ENCODE results near the gene PMM1.

DNA sequence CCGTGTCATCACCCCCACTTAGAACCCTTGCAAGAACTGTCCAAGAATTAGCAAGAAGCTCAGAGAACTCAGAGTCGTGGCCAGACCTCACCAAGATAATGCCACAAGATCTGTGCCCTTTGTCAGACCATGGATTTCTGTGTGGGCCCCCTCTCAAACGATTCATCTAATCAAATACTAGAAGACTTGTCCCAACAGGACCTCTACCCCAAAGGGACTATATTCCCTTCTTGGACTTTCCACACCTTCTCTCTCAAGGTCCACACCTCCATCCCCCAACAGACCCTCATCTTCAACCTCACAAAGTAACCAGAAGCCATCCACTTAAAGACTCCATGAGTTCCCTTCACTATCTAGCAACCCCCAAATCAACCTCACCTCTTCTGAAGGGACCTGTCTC is 48.2 kb downstream of the PMM1 start:
- TF ChIP-seq, protein P1, sequence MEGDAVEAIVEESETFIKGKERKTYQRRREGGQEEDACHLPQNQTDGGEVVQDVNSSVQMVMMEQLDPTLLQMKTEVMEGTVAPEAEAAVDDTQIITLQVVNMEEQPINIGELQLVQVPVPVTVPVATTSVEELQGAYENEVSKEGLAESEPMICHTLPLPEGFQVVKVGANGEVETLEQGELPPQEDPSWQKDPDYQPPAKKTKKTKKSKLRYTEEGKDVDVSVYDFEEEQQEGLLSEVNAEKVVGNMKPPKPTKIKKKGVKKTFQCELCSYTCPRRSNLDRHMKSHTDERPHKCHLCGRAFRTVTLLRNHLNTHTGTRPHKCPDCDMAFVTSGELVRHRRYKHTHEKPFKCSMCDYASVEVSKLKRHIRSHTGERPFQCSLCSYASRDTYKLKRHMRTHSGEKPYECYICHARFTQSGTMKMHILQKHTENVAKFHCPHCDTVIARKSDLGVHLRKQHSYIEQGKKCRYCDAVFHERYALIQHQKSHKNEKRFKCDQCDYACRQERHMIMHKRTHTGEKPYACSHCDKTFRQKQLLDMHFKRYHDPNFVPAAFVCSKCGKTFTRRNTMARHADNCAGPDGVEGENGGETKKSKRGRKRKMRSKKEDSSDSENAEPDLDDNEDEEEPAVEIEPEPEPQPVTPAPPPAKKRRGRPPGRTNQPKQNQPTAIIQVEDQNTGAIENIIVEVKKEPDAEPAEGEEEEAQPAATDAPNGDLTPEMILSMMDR (IDR thresholded peaks at IDR 0.05): no peak
- TF ChIP-seq ZFX (IDR thresholded peaks at IDR 0.05; ENCODE audit: borderline replicate concordance): no peak

Measured in 22Rv1 (cell line).